ENCODE data around the gene HAVCR2. TPM values are rescaled to one million over a fixed set of nuclear protein-coding genes. Genes with fewer than 3 reads are reported as not detected.
"Not testable (repeated sequence)": the region's sequence is repeated elsewhere in the genome, so short reads cannot be mapped to it uniquely, and the experiment has no call there.

The HAVCR2 gene
- total RNA-seq, 1 donor from 2014 or later: 30.7 TPM

GRCh38 chr5:157059891-157060290 lies 49.0 kb downstream of the HAVCR2 start:
- no peak for ATAC-seq
- DNase-seq: no peak
- no peaks in the 10 kb centered on the region for H3K36me3 ChIP-seq
- no peak overlapping the region for H3K27ac ChIP-seq
- H3K4me3 ChIP-seq: no peak overlapping the region
- no peak for TF ChIP-seq CTCF (IDR thresholded peaks at IDR 0.05)
- H3K27me3 ChIP-seq: no peaks in the 10 kb centered on the region
- intact Hi-C loops (cut with DNase I): no loop called here
- no peaks in the 10 kb centered on the region for H3K4me1 ChIP-seq
- no peaks in the 10 kb centered on the region for H3K9me3 ChIP-seq

- no peak within 1 kb of the TSS for H3K4me3 ChIP-seq
- H3K27me3 ChIP-seq: no peaks in the 10 kb centered on the region
- intact Hi-C loops (cut with DNase I): no loop called here
- no peak for DNase-seq
- H3K4me1 ChIP-seq: no peaks in the 10 kb centered on the region
- ATAC-seq: peak; percentile 34
- H3K27ac ChIP-seq: no peak within 1 kb of the TSS
- TF ChIP-seq CTCF (IDR thresholded peaks at IDR 0.05): no peak
- no peaks in the 10 kb centered on the region for H3K36me3 ChIP-seq
- H3K9me3 ChIP-seq: no peaks in the 10 kb centered on the region
Observed at GRCh38 chr5:157059093-157059539, 49.7 kb downstream of the HAVCR2 start, which contains the start of gene HAVCR1. TSS of gene HAVCR1 (minus strand) at chr5:157059116. CDS start at chr5:157057943, 1,173 bp downstream.

GRCh38 chr5:157057459-157058370 lies 51.1 kb downstream of the HAVCR2 start:
- DNase-seq (no peak), ATAC-seq (no peak)
- Histone ChIP-seq H3K4me1 (no peaks in the 10 kb centered on the region), H3K27ac (no peak overlapping the region), H3K36me3 (no peaks in the 10 kb centered on the region), H3K4me3 (no peak overlapping the region), H3K9me3 (no peaks in the 10 kb centered on the region), H3K27me3 (no peaks in the 10 kb centered on the region)
- intact Hi-C loops (cut with DNase I): no loop called here
- no peak for TF ChIP-seq CTCF (IDR thresholded peaks at IDR 0.05)

- DNase-seq; ATAC-seq; H3K4me3 ChIP-seq; H3K9me3 ChIP-seq; intact Hi-C loops (cut with DNase I); H3K4me1 ChIP-seq; H3K36me3 ChIP-seq; H3K27ac ChIP-seq; H3K27me3 ChIP-seq: not testable (repeated sequence)
Observed at GRCh38 chr5:157056848-157057247, 52.0 kb downstream of the HAVCR2 start.

- intact Hi-C loops (cut with DNase I): no loop called here
- DNase-seq: no peak
- Histone ChIP-seq H3K27ac (no peak overlapping the region), H3K4me3 (no peak overlapping the region), H3K36me3 (no peaks in the 10 kb centered on the region), H3K4me1 (no peaks in the 10 kb centered on the region), H3K9me3 (no peaks in the 10 kb centered on the region), H3K27me3 (no peaks in the 10 kb centered on the region)
- no peak for ATAC-seq
- no peak for TF ChIP-seq CTCF (IDR thresholded peaks at IDR 0.05)
Observed at GRCh38 chr5:157051604-157052245, 57.1 kb downstream of the HAVCR2 start.

- H3K27ac ChIP-seq: no peak overlapping the region
- no peak for TF ChIP-seq CTCF (IDR thresholded peaks at IDR 0.05)
- peak; percentile 15 for ATAC-seq
- H3K4me1 ChIP-seq: no peaks in the 10 kb centered on the region
- H3K9me3 ChIP-seq: no peaks in the 10 kb centered on the region
- intact Hi-C loops (cut with DNase I): no loop called here
- H3K27me3 ChIP-seq: no peaks in the 10 kb centered on the region
- no peak for DNase-seq
- no peak overlapping the region for H3K4me3 ChIP-seq
- no peaks in the 10 kb centered on the region for H3K36me3 ChIP-seq
Observed at GRCh38 chr5:157050050-157050449, 58.8 kb downstream of the HAVCR2 start.
